Stimulated activated CD8-positive, alpha-beta memory T cell treated with anti-CD3 and anti-CD28 coated beads, Interleukin-12 subunit alpha, Interleukin-12 subunit beta, amount 100 ng/mL, for 4 hours (primary cell): Measurements from ENCODE around the gene SNX9.
"Not testable (repeated sequence)": the region's sequence is repeated elsewhere in the genome, so short reads cannot be mapped to it uniquely, and the experiment has no call there.

ENCODE experiments used
- DNase-seq: peaks from one replicate; pipeline ENCODE4 v3.0.0-alpha.2; 2020; ENCODE audit warnings: low read depth

Gene SNX9

DNA sequence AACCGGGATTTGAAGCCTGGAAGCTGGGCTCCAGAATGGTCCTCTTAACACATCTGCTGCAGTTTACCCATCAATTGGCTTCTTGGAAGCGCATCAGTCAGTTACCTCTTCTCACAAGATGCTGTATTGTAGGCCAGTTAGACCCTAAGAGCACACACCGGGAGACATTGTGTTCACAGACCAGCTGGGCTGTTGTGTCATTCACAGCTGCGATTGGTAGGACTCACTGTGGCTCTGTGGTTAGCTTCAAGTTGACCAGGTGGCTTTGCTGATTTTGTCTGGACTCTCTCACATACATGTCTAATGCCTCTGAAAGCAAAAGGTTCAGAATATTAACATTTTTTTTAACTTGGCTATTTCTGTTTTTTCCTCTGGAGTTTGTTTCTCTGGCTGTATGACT, 64.8 kb downstream of the SNX9 start:
- DNase-seq = no peak

DNA sequence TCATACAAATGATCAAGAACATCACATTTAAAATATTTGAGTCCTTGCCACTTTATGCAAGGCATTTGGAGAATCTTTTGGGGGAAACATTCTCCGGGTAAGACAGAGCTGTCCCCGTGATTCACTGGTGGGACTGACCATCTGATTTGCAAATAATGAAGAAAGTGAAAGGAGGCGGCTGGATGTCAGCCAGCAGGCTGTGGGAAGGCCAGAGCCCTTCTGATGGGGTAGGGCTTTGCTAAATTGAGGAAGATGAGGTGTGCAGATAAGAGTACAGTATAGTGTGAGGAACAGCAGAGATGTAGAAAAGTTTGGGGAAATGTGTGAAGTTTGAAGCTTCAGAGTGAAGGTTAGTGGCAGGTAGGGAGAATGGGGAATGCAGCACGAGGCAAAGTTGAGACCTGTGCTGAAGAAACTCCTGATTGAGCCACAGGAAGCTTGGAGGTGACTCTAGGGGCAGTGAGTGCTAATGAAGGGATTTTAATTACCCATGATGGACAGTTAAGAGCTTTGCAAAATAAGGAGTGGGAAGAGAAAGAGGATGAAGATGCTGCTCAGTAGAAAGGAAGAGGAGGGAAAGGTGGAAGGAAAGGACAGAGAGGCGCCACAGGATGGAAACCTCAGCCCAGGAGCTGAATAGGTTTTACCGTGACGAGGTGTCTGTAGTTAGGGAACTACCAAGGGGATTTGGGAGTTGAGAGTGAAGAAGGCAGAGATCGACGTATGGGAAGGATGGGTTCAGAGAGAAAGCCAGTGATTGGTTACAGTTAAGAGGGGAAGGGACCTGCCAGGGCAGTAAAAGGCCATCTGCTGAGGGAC, 68.7 kb downstream of the SNX9 start:
- DNase-seq = no peak

DNA sequence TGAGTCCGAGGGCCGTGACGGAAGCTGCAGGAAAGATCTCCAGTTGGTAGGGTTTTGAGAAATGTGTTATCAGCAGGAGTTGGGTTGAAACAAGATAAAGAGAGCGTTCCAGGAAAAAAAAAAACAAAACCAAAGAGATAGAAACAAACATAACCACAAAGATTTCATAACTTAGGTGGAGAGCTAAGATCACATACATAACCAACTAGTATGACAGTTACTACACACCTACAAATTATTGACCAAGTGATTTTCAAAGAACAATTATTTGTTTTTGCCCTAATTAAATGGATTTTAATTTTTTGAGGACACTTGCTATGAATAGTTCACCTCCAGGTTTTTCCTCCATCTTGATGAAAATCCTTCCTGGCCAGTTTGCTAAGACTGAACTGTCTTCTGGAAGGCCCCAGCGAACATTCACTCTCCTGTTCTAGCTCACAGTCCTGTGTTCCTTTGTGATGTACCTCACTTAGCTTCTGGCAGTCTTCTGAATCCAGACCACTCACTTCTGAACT, 69.4 kb downstream of the SNX9 start:
- no peak for DNase-seq

DNA sequence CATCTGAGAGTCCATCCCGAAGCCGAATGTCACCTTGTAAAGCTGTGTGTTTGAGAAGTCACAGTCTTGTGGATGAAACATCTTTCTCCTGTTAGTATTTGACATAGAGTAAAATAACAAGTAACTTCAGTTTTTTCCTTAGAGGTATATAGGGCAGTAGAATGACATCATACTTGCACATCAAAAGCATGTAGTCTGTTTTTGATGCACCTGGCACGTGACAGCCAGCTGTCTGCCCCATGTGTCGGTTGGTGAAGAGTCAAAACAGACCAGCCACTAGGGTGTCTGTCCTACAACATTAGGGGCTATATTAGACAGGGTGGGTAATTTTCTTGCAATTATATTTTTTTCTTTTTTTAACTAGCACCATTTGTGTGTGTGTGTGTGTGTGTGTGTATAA, 70.2 kb downstream of the SNX9 start:
- no peak for DNase-seq

DNA sequence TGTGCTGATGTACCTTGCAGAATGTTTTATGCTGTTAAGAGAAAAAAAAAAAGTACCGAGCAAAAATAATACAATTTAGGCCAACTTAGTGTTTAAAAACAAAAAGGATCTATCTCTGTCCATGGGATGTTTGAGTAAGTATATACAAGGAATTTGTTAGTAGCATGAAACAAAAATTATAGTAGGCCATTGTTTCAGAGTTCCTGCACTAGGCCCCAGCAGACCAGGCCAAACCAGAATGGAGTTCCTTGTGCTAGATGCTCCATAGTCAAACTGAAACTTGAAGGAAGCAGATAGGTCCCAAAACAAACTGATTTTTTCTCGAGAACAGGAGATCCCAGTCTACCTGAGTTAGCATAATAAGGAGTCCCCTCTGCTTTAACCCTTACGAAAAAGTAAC, 72.5 kb downstream of the SNX9 start:
- DNase-seq = no peak

DNA sequence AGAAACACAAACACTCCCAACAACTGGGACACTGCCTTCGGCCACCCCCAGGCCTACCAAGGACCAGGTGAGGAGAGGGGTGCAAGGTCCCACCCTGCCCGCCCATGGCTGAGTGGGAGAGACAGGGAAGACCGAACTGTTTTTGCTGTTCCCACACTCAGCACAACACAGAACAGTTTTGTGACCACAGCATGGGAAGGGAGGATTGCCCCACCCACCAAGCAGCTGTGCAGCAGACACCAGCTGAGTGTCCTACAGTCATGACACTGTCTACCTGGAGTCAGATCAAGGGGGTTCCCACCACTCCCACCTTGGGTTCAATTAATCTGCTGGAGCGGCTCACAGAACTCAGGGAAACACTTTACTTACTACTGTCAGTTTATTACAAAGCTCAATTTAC, 73.9 kb downstream of the SNX9 start:
- no peak for DNase-seq

DNA sequence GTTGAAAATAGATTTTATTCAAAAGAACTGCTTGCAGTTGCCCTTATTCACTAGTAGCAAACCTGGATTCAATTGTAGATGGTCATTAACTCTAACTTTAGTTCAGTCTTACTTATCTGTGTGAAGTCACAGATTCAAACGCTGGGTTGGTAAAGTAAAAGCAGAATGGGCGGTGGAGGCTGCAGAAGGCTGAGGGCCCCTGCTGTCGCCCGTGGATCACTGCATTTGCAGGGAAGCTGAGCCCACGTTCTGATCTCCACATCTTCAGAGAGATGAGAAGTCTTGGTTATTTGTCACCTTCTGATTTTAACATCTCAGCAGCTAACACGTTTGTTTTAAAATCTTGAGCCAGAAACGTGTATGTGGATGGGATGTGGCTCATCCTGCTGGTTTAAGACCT, 75.1 kb downstream of the SNX9 start:
- DNase-seq = no peak

DNA sequence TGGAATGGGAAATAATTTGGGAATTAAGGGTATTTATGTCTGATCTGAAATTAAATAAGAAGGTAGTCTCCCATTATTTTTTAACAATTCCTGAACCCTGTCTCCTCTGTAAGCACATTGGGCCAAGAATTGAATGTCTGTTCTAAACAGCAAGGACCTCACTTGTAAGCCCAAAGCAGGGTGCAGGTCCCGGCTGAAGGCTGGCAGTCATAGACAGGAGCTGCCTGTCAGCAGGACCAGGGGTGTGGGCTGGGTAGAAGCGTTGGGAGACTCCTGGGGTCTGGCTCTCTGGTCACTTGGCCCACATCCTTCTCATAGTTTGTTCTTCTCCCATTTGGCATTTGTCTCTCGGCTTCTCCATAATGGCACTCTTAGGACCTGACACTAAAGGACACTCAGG, 75.6 kb downstream of the SNX9 start:
- DNase-seq = no peak

DNA sequence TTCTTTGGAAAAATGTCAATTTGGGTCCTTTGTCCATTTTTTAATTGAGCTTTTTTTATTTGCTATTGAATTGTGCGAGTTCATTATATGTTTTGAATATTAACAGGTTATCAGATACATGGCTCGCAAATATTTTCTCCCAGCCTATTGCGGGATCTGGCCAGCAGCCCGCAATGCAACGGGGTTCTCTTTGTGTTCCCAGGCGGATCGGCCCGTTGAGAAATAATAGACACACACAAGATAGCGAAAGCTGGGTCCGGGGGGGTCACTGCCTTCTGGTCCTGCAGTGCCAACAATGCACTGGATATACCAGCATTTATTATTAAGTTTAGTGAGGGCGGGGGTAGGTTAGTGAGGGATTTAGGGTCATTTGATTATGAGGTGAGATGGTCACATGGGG, 77.2 kb downstream of the SNX9 start:
- DNase-seq = not testable (repeated sequence)

DNA sequence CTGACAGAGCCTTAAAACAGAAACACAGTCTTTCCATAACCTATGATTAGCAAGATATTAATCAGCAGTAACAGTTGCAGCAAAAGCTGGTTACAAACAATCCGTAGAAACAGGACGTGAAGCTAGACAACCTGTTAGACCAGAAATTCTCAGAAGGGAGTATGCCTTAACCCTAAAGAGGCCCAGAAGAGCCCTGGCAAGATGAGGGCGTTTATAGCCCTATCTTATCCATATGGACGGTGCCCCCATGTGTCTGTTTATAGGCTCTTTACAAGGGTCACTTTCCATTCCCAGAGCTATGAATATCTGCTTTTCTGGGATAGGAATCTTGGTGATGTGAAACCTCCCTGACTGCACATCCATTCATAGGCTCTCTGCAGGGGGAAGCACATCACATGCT, 77.7 kb downstream of the SNX9 start:
- DNase-seq = not testable (repeated sequence)

DNA sequence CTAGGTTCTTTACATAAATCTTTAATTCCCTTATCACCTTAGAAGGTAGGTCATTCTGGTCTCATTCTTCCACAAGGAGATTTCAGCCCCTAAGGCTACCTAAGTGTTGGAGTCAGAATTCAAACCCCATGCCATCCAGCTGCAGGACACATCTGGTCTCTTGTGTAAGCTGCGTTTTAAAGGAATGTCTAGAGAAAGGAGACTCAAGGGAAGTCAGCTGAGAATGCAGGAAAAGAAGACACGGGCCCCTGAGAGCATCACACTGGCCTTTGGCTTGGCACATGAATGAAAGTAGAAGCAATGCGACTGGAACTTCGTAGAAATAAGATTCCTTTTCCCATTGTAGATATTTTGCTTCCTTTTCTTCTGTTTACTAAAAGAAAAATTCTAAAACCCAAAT, 82.0 kb downstream of the SNX9 start:
- DNase-seq = no peak

DNA sequence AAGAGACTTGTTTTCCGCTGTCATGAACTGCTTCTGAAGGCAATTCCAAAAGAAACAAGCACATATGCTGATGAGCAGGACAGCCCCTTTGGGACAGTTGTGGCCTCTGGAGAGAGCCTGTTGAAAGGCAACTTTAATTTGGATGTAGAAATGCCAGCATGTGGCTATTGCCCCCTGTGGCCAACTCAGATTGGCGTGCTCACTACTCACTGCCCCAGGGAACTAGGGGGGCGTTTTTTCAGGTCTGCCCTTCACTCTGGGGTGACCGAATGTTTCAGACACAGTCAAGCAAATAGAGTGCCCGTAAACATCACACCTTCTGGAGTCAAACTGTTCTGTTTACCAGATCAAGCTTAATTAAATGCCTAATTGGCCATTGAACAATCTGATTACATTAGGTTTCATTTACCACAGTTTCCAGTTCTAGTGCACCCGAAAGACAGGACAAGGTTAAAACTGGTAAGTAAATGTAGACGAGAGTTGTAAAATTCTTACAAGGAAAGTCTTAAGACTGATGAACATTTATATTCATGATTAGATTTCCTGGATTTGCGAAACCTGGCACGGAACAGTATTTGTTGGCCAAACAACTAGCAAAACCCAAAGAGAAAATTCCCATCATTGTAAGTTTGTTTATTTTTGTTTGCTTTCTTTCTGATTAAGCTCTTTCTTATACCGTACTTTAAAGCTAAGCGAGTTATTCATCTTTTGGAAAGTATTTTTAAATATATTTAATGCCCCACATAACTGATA, 82.7 kb downstream of the SNX9 start:
- no peak for DNase-seq

DNA sequence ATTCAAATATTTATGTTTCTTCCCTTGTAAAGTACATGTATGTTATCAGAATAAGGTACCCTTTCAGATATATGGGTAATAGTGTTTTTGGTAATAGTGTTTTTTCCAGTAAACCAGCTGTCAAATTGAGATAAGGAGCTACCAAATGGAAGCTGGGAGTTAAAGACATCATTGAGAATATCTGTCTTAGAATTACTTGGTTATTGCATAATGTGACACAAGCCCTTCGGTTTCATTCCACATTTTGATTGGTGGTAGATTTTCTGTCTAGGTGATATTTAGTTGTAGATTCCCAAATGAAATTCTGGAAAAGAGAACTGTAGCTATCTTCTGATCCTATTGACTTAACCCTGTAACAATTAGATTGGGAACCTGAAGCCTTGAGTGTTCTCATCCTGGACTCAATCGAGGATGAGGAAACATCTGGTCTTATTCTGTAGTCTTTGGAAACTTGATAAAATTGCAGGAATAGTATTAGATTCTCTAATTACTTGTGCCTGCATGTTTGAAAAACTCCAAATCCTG, 83.6 kb downstream of the SNX9 start:
- DNase-seq = no peak

DNA sequence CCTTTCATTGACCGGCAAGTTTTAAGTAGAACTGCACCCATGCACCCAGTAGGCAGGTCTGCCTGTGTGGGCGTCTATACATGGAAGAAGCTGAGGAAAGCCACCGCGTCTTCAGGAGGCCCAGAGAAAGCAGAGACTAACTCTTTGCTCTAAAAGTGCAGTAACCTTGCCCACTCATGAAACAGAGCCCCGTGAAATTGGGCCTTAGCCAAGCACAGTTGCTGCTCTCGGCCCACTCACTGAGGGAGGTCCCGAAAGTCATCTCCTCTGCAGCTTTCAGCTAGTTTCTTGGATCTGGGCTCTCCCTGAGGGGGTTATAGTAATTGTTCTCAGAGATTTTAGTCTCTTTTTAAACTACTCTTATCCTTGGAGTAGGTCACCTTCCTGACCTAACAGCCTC, 84.6 kb downstream of the SNX9 start:
- no peak for DNase-seq

DNA sequence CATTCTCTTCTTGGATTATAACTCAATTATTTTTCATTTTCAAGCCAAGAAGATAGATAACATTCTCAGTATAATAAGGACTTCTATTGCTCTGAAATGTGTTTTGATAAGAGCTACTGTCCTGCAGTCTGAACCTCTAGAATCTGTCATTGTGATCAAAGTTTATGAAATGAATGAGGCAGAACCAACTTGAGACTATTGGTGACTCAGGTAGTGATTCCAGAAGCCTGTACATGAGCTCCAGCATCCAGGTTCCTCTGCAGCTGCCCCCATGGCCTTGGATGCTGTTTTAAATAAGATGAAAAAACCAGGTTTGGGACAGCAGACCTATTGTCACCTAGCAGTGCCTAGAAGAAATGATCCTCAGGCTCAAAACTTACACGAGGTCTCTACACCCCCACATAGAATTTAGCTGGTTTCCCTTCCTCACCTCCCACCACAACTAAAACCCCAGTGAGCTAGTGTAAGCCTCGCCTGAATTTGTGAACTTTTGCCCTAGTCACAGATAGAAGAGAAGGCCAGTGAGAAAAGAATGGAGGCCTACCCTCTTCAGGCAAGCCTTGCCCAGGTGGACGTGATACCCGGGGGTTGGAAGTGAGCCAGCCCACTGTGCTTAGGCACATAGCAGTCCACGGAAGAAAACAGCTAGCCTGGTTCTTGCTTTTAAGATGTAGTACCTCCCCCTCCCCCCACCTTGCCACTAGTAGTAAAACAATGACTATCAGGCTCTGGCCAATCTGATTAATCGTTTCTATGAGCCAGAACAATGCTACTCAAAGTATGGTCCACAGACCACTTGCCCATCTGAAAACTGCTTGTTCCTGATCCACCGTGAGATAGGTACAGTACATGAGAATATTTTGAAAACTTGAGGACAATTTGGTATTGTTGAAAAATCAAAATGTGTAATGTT, 85.6 kb downstream of the SNX9 start:
- no peak for DNase-seq

DNA sequence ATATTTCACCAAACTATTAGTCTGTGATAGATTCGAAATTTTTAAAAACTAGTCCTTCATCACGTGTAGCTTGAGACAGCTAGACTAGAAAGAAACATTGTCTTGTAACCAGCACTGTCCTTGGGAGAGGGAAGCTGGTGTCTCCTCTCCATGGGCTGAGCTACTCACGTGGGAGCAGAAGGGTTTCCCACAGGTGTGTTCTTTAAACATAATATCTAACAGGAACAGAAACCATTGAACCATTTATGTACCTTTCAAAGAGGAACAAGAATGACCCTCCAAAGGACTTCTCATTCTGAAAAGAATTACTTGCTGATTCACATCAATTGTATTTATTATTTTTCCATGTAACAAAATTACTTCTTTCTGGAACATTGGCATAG, 86.2 kb downstream of the SNX9 start:
- DNase-seq = no peak

DNA sequence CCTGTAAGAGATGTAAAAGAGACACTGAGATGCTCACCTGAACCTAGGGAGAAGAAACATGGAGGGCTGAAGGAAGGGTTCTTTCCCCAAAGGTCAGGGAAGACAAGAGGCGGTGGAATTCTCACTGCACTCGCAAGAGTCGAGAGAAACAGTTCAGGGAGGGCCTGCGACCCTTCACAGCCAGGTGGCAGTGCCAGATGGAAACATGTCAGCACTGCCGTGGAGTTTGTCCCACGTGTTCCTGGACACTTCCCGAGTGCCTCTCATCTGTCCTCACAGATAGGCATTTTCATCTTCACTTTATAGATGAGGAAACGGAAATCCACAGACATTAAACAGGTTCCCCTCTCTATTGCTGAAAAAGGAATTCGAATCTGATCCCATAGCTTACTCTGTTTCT, 88.2 kb downstream of the SNX9 start:
- no peak for DNase-seq

DNA sequence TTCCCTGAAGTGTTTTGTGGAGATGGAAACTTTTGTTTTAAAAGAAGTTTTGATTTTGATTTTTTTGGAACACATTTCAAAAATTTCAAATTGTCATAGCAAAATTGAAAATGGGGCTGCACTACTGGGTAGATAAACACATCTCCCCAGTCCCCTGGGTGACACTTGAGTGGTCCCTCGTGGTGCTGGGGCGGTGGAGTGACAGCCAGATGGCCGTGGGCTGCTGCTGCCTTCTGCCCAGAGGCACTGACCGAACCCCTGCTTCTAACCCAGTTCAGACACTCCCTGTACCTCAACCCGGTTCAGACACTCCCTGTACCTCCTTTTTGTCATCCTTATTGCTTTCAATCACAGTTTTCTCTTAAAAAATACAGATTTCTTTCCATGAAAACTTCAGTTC, 88.7 kb downstream of the SNX9 start:
- DNase-seq = no peak

DNA sequence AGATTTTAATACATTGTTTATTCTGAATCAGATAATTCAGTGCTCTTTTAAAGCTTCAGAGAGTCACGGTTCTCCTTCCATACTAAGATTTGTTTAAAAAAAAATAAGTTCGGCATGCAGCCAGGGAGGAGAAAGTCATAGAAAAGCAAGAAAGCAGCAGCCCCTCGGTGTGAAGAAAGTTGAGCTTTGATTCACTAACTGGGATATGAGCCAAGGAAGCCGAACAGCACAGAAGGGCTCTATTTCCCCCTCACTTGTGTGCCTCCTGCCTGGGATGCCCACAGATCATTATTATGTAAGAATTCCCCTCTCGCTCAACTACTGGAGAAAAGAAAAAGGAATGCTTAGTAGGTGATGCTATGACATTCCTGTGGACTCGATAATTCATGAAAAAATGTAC, 89.3 kb downstream of the SNX9 start:
- no peak for DNase-seq

DNA sequence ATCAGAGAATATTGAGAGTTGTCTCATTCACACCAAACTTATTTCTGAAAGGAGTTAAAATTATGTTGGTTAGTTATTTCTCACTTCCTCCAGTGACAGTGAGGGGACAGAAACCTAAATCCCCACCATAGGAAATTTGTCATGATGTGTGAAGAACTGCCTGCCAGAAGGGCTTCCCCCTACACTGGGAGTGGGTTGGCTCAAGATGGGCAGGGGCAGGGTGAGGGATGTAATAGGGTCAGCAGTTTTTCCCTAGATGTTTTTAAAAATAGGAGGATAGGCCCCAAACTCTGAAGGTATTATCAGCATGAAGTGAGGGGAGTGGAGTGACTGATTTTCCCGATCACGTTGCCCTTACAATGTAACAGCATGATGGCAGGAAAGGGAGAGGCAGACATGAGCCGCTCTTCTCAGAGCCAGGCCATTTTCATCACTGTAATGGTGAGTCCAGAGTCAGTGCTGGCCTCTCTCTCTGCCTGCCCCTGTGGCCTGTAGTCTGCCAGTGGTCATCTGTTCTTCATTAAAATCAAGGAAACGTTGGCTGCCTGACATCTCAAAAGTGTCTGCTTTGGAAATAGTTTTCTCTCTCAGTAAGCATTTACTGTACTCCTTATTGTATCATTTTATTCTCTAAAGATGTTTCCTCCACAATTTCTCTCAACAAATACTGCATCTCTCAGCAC, 98.8 kb downstream of the SNX9 start:
- no peak for DNase-seq

DNA sequence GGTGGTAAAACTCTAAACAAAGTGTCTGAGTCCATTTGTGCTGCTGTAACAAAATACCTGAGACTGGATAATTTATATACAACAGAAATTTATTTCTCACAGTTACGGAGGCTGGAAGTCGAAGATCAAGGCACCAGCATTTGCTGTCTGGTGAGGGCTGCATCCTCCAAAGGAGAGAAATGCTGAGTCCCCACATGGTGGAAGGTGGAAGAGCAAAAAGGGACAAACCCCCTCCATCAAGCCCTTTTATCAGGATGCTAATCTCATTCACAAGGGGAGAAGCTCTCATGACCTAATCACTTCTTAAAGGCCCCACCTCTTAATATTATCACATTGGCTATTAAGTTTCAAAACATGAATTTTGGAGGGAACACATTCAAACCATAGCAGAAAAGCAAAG, 102.7 kb downstream of the SNX9 start:
- DNase-seq = no peak

DNA sequence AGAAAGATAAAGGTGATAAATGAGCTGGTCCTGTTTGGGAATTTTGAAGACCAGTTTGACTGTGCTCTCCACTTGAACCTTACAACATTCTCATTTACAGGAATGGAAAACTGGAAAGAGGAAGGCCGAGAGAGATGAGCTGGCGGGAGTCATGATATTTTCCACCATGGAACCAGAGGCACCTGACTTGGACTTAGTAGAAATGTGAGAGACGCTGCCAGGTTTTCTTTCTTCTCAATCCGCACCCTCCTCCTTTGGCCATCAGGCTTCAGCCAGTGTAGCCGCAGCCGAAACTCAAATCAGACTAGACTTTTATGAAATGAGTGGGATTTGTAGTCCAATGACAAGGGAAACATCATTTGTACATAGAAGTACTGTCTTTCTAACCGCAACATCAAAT, 104.0 kb downstream of the SNX9 start:
- no peak for DNase-seq
